Glomerular endothelial cell (primary cell): ENCODE results near the gene EDA. TPM values are rescaled to one million over a fixed set of nuclear protein-coding genes. Genes with fewer than 3 reads are reported as not detected.
"Not testable (repeated sequence)": the region's sequence is repeated elsewhere in the genome, so short reads cannot be mapped to it uniquely, and the experiment has no call there.

Source experiments
- DNase-seq: peaks from one replicate; pipeline ENCODE4 v3.0.0-alpha.2; 2011; ENCODE audit warnings: low read depth, low spot score; ENCODE audit errors: extremely low read depth
- total RNA-seq: library from RNA; depleted of rRNA; stranded (reverse); fragments of >200 nt; gene quantifications from 2 replicates; pipeline ENCODE4 v1.2.3, GENCODE V29; 2015

The EDA gene
- total RNA-seq, 1 donor from 2014 or later = 0.53 TPM

DNA sequence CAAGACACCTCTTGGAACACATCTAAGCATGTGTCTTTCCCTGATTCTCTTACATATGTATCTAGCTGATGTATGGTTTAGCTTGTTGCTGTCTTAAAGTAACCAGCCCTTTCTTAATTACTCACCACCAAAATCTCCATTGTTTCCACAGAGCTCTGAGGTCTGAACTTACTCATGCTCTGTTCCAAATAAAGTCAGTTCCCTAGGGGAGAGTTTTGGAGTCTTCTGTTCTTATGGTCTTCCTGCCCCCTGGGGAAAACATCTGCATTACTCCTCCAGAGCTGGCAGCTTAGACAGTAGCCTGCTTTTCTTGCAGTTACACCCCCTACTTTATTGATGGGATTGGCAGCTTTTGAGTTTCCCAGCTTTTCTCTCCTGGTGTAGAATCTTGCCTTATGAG is 125.8 kb downstream of the EDA start:
- no peak for DNase-seq

DNA sequence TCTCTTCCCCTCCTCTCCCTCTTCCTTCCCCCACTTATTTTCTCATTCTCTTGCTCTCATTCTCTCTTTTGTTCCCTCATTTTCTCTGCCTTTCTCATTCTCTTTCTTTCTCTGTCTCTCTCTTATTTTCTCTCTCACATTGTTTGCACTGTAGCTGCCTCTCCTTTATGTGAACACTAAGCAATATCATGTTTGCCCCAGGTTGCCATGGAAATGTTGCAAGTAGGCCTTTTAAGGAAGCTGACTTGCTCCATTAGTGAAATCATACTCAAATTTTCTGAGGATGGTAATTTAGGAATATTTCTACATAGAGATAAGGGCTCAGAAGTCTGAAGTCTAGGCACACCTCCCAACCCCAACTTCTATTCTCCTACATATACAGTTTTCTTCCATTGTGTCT is 130.1 kb downstream of the EDA start:
- no peak for DNase-seq

DNA sequence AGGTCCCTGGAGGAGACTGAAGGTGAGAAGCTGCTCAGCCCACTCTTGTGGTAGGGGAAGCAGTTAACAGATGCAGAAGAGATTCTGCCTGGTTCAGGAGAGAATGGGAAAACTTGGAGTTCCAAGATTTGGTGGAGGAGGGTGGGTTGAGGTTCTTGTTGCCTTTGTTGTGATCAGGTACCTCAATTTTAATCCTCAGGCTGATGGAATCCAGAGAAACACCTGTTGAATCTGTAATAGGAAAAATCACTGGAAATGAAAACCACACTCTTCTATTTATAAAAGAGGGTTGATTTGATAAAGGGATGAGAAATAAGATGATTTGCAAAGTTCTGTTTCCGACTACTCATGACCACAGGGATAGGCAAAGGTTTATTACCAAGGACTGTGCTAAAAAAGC is 132.1 kb downstream of the EDA start:
- no peak for DNase-seq

GRCh38 chrX:69759921-69760625 is 144.2 kb downstream of the EDA start:
- no peak for DNase-seq

DNA sequence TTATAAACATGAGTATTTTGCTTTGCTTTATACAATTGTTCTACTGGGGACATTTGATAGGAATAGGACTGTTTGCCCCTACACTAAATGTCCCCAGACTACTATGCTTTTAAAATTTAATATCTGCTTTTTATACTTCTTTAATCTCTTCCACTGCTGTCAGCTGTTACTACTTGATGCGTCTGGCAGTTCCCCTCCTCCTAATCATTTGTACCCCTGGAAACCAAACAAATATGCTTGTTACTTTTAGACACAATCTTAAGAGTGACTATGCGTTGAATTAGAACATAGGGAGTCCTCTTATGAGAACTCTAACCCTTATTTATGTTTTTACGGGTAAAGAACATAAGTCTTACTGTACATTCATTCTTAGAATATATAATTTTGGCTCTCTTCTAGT is 145.7 kb downstream of the EDA start:
- DNase-seq = no peak

- DNase-seq = no peak
Measured at GRCh38 chrX:69762340-69762739, 146.4 kb downstream of the EDA start.

DNA sequence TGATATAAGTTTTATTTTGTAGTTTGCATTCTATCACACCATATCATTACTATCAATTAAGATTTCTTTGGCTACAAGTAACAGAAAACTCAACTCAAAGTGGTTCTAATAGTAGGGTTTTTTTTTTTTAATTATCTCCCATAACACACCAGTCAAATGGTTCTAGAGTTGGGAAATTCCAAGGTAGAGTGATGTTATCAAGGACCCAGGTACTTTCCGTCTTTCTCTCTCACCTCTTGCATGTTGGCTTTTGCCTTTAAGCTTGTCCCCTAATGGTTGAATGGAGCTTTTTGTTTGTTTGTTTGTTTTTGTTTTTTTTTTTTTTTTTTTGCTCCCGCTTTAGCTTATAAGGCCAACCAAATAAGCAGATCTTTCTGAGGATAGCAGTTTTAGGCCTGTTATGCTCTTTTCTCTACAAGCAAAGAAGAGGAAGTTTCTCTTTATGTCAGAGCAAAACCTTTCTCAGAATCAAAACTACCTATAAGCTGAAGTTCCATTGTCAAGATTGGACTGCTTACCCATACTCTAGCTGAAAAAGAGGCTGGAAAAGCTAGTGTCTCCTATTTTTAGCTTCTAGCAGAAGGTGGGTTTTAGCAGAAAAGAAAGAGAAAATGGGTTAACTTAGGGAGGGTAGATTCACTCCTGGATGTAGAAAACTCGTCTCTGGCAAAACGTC is 177.5 kb downstream of the EDA start:
- DNase-seq = no peak

DNA sequence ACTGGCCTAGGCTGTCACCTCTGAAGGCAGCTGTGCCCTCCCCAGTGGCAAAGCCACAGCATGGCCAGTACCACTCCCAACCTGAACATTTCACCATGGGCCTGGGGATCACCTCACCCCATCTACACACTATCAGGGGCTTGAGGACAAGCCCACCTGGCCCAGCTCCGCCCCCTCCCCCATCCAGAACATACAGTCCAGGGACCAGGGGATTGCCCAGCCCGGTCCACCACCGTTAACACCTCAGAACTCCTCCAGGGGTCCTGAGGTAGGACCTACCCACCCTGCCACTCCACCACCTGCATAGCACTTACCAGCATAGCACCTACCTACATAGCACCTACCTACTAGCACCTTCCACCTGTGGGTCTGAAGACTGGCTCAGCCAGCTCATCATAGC is 179.8 kb downstream of the EDA start:
- no peak for DNase-seq

DNA sequence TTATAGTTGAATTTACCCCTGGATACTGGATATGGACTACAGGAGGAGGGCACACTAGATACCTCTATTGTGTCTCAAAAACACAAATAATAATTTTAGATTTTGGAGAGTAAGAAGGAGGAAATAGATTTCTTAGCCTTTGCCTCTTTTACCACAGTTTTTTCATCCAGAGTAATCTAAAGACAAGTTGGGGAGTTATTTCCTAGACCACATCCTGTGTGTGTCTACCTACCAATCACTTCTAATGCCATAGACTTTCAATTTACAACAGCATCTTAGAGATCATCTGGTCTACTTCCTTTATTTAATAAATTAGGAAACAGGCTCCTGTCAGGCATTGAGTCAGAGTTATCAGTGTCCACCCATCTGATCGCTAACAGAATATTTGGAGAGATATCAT is 191.5 kb downstream of the EDA start:
- no peak for DNase-seq

DNA sequence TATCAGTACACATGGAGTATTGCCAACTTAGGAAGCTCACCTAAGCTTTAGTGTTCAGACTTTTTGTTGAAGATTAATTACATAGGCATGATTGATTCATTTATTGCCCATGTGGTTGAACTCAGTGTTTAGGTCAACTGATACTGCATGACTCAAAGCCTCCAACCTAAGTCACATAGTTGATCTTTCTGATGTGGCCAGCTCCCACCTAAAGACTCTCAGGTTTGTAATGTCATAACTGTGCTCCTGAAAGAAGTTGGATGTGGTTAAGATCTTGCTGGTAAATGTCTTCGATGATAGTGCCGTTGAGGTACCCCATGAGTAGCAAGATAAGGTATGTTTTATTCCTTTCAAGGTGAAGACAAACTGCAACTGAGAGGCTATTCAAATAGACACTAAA is 192.5 kb downstream of the EDA start:
- no peak for DNase-seq

DNA sequence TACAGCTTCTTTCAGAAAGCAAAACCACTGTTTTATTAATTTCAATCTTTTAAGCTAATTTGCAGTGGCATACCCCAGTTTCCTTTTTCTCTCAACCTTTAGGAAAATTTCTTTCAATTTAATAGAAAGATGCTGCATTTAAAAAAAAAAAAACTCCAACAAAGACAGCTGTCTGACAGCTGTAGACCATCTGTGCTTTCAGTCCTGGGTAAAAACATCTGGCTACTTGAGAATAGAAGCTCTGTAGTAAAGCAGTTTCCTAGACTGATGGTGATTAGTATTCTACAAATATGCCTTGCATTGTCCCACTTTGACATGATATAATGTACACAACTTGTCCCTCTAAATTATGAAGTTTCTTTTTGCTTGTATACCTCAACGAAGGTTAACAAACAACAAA is 197.8 kb downstream of the EDA start:
- no peak for DNase-seq

- no peak for DNase-seq
Measured at GRCh38 chrX:69815063-69815462, 199.2 kb downstream of the EDA start.

GRCh38 chrX:69815519-69815918 is 199.6 kb downstream of the EDA start:
- DNase-seq = no peak

GRCh38 chrX:69844636-69845035 is 228.7 kb downstream of the EDA start:
- no peak for DNase-seq

DNA sequence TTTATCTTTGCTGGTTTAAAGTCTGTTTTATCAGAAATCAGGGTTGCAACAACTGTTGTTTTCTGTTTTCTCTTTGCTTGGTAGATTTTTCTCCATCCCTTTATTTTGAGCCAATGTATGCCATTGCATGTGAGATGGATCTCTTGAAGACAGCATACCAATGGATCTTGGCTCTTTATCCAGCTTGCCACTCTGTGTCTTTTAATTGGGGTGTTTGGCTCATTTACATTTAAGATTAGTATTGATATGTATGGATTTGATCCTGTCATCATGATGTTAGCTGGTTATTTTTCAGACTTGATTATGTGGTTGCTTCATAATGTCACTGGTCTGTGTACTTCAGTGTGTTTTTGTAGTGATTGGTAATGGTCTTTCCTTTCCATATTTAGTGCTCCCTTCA is 244.1 kb downstream of the EDA start:
- DNase-seq = not testable (repeated sequence)

- DNase-seq = no peak
Measured at GRCh38 chrX:69876221-69876620, 260.3 kb downstream of the EDA start.

DNA sequence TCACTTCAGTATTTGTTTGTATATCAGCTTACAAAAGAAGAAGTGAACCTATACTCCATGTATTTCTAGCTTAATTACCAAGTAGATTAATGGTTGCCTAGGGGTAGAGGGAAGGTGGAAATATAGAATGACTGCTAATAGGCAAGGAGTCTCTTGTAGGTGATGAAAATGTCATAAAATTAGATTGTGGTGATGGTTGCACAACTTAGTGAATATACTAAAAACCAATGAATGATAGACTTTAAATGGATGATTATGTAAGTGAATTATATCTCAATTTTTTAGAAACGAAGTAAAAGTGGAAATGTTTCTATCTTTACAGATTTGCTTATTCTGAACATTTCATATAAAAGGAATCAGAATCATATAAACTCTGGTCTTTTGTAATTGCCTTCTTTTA is 268.3 kb downstream of the EDA start:
- no peak for DNase-seq

DNA sequence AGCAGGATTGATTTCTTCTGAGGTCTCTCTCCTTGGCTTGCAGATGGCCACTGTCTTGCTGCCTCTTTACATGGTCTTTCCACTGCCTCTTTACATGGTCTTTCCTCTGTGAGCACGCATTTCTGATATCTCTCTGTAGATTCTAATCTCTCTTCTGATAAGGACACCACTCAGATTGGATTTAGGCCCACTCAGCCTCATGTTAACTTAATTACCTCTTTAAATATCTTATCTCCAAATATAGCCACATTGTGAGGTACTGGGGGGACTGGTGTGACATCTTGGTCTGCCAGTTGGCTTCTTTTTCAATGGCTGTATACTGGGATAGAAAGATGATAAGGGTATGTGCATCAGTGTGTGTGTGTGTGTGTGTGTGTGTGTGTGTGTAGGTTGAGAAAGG is 280.1 kb downstream of the EDA start:
- no peak for DNase-seq

DNA sequence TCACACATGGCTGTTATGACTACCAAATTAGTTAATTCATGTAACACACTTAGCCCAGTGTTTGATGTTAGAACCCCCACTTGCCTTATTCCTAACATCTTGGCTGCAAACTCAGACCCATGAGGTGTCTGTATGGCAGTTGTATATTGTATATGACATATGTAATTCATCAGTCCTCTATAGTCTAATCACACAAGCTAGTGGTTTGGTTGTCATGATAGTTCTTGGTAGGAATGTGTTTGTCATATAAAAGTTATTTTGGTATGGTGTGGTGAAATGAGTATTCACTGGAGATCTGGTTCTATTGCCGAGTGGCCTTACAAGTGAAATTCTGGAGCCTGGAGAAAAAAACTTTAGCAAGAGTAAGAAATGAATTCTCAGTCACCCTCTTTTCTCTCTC is 284.6 kb downstream of the EDA start:
- no peak for DNase-seq

DNA sequence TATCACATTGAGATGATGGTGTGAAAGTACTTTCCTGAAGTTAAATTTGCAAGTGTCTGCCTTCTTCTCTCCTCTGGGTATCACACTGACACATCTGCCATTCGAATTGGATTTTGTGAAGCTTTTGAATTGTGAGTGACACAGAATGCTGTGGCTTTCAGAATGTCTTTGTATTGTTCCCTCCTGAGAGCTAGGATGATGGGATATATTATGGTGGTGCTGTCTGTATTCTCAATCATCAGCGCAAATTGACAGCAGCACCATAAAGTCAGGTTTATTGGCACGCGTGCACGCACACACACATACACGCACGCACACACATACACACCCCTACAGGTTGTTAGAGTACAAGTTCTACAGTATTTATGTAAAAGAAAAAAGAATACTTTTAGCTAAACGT is 290.5 kb downstream of the EDA start:
- DNase-seq = no peak

DNA sequence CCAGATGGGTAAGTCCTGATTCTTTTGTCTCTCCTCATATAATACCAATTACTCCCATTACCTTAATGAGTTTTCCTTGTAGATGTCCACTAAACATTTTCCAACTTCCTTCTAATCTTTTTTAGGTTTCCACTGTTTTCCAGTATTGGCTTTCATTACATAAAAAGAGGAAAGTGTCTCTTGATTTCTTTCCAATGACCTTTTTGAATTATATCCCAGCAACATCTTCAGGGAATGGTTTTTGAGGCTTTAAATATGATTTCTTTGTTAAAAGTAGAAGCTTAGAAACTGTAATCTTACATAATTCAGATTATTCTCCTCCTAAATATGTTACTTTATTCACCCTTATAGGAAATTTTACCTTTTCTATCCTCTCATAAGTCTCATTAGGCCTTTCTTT is 298.9 kb downstream of the EDA start:
- no peak for DNase-seq

- no peak for DNase-seq
Measured at GRCh38 chrX:69919749-69920148, 303.8 kb downstream of the EDA start.

DNA sequence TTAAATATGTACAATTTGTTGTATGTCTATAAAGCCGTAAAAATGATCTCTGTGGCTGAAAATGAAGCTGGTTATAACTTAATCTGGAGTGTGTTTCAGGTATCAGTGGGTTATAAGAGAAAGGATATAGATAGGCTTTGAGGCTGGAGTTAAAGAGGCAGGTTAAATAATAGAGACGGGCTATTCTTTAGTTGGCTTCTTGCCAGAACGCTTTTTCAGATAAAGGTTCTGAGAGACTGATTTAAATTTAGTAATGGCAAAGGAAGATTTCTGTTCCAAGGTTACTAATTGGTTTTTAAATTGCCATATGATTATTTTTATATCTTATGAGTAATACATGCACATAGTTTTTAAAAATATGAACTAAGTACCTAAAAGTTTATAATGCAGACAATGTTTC is 316.4 kb downstream of the EDA start:
- DNase-seq = no peak
